GM19043 (cell line): ENCODE measurements around the gene BLNK.

Experiments
- ATAC-seq: cut with Tn5 transposase; IDR thresholded peaks from one replicate; pipeline ENCODE4 v1.9.1; 2021; ENCODE audit warnings: low read depth; ENCODE audit not compliant: unreplicated experiment

Gene BLNK

DNA sequence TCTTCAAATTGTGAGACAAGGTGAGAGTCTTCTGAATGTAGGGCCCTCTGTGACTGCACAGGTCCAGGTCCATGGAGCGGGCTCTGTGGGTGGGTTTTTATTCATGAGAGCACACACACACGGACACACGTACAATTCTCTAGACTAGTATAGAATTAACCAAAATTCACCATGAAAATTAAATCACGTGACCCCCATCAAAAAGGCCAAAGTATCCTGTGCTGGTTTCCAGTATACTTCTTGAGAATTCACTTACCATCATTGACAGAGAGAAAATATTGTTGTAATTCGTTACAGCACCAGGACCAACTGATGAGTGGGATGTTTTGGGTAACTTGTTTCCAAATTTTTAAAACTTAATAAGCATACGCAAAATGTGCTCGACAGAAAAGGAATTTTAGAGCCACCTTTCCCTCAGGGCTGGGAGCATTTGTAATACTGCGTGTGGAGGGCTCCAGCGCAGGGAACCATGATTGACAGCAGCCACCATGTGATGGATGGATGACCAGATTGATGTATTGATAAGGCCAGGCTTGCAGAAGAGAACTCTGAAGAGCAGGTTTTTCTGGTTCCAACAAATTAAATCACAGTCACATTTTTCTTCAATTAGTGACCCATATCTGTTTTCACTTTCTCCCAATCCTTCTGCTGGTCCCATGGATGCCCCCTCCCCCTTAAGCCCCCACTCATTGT is 18.0 kb upstream of the BLNK start:
- ATAC-seq, result no peak

DNA sequence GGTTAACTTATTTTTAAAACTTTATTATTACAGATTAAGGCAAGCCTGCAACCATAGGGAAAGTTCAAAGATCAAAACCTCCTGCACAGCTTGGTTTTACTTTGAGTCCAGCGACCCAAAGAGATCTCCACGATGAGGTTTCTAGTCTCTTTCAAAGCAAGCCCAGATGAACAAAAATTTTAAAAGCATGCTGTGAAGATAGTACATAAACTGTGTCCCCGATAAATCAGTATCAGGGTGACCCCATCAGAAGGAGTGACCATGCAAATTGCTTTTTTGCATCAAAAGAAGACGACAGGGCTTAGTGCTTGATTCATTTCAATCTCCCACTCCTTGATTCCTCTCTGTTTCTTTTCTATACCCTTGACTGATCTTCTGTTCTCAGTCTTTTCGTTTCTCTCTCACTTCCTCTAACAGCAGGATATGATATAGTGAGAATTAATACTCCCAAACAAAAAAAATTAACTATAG is 16.8 kb upstream of the BLNK start:
- ATAC-seq, result peak; percentile 61

DNA sequence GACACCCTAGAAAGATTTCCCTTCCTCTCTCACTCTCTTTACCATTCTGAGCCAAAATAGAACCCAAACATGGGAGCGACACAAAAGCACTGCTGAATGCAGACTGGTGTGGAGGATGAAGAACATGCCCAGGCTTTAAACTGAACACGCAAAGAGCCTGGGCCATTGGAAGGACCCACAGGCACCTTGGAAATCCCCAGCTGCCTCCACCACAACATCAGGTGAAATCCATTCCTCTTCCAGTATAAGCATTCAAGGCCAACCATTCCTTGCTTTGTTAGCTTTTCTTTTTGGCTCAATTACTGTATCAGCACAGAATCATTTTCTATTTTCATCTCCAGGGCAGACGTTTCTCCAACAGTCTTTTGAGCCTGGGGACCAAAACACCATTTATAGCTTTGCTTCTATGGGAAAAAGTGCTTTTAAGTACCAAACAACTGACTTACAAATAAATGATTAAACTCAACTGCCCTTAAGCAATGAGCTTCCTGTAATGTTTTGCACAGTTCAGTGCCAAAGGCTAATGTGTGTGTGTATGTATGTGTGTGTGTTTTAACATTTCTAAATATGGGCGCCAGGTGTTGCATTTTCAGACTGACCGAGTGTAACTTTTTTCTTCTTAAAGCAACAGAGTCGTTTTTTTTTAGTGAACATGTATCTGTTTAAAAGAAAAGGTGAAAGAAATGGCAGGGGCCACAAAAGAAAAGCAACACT is 16.2 kb upstream of the BLNK start:
- peak; percentile 53 for ATAC-seq

GRCh38 chr10:96285331-96285752 is 14.0 kb upstream of the BLNK start:
- ATAC-seq, result no peak

- no peak for ATAC-seq
Measured at GRCh38 chr10:96283756-96284155, 12.4 kb upstream of the BLNK start.

DNA sequence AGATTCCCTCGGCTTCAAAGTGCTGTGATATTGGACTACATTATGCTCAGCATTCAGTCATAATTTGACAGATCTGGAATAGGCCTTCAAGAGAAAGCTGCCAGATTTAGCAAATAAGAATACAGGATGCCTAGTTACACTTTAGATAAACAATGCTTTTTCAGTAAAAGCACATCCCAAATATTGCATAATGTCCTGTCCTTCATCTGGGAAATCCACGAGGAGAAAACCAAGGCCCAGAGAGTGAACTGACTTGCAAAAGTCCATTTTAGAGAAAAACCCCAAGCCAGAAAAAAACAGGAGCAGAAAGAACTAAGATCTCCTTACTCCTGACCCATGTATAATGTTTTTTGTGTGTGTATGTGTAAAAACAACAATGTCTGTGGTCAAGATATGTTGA is 12.0 kb upstream of the BLNK start:
- ATAC-seq, result no peak

GRCh38 chr10:96281444-96282029 is 10.2 kb upstream of the BLNK start:
- no peak for ATAC-seq

DNA sequence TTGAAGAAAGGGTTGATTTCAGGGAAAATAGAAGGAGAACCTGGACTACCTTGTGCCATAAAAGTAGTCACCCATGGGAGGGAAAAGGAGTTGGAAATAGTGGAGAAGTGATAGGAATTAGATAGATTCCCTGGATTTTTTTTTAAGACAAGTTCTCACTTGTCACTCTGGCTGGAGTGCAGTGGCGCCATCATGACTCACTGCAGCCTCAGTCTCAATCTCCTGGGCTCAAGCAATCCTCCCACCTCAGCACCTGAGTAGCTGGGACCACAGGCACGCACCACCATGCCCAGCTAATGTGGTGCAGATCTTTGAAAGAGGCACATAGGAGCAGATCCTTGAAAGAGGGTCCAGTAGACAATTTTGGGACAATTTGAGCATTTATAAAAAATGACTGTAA is 9.5 kb upstream of the BLNK start:
- ATAC-seq, result no peak

DNA sequence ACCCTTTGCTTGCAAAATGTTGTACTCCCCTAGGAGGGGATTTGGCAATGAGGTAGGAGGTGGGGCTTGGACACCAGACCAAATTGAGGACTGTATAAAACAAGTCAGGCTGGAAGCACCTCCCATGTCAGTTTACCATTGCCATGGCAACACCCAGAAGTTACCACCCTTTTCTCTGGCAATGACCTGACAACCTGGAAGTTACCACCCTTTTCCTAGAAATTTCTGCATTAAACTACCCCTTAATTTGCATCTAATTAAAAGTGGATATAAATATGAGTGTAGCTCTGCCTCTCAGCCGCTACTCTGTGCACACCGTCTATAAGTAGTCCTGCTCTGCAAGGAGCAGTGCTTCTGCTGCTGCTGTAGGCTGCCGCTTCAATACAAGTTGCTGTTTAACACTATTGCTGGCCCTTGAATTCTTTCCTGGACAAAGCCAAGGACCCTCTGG is 7.8 kb upstream of the BLNK start:
- no peak for ATAC-seq

GRCh38 chr10:96276831-96277230 is 5.5 kb upstream of the BLNK start:
- ATAC-seq, result no peak

DNA sequence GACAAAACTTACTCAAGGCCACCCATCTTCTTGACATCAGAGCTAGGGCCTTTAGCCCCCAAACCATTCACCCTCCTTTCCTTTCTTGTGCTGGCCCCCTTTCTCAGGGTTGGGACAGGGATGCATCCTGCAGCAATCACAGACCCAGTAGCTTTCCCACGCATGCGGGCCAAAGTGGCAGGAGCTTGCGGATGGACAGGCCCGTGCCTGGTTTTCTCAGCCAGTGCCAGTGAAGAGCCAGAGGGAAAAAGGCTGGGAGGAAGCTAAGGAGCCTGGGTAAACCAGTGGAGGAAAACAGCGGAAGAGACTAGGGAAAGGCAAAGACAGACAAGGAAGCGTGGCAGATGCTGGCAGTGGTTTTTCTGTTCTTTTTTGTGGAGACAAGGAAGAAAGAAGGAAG is 5.1 kb upstream of the BLNK start:
- no peak for ATAC-seq

DNA sequence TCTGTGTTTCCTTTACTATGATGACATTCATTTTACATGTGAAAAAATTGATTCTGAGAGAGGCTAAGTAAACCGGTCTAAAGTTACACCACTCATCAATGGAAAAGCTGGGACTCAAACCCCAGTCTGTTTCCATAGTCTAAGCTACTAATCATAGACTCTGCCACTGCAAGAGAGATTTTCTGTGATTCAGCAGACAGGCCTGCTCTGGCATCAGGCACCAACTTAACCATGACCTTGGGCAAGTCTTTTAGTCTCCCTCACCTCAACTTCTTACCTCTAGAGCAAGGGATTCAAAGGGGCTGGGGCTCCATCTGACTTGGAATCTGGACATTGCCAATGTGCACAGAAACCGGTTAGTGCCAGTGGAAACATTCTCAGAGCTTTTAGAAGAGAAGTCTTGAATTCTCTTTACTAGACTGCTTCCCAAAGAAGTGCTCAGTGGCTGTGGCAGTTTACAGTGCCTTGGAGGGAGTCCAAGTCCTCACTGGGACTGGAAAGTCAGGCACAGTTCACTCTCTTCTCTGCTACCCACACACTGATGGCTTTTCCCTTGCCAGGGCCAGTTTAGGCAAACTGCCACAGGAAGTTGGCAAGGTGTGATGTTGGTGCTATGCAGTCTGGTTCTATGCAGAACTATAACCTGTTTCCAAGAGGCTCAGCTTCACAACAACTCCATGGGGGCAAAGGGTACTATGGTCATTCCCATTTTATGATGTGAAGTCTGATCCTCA is 4.5 kb upstream of the BLNK start:
- ATAC-seq, result no peak

DNA sequence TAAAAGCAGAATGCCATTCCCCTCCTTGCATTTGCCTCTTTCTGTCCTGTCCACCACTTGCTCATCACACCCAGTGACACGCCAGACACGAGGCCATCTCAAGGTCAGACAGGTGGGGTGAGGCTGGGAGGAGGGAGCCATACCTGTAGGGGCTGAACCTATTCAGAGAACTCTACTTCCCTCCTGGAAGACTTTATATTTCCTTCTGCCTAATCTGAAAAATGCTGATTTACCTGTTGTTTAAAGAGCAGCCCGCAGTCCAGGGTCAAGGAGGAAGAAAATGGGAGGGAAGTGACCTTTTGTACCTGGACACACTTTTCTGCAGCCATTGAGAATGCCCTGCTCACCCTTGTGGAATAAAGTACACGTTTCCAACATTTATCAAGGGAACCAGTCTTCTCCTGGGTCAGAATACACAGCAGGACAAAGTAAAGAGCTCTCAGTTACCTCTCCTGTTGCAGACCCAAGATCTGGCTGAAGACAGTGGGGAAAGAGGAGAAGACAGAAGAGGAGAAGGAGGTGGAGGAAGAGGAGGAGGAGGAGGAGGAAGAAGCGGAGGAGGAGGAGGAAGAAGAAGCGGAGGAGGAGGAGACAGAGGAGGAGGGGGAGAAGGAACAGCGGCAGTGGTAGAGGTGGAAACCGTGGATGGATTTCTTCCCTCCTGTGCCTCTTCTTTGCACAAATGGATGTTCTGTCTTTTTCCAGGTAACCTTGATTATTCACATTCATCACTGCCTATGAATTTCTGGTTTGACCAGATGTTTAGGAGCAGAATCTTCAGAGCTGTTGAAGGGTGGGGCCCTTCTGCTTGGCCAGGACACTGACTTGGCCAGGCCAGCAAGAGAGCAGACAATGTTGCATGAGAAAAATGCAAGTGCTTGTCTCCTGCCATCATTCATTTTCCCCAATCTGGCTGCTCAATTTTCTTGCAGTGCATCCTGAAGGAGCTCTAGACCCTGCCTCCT is 1.2 kb upstream of the BLNK start:
- ATAC-seq, result no peak

GRCh38 chr10:96270571-96270970 is 798 bp downstream of the BLNK start:
- no peak for ATAC-seq

- no peak for ATAC-seq
Measured at GRCh38 chr10:96269438-96270300, 1.7 kb downstream of the BLNK start.

GRCh38 chr10:96268341-96268909 is 2.9 kb downstream of the BLNK start:
- no peak for ATAC-seq

GRCh38 chr10:96267234-96267705 is 4.1 kb downstream of the BLNK start:
- ATAC-seq, result no peak

GRCh38 chr10:96266118-96266770 is 5.1 kb downstream of the BLNK start:
- ATAC-seq, result no peak
